CD4-positive, alpha-beta T cell treated with Interleukin-2 at 100 ng/mL for 4 hours (primary cell): ENCODE results near the gene RNF123.

Source experiments
- DNase-seq: peaks from one replicate; pipeline ENCODE4 v3.0.0-alpha.2; 2020; ENCODE audit warnings: low spot score

The RNF123 gene

DNA sequence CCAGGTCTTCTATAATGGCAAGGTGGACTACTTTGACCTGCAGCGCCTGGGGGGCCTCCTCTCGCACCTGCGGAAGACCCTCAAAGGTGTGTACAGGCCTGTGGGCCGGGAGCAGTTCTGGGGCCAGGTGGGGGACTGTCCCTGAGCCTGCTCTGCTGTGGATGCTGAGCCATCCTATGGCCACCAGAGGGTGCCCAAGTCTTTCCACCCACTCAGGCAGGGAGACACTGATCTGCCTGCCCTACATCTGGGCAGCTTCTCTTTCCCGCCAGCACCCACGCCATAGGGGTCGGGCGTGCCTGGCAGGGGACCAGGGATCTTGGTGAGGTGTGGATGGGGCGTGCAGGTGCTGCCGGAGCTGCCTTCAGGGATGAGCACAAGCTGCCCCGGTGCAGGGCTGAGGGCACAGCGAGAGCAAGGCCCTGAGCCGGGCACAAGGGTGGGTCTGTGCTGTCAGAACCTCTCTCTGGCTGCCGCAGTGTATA, 14.1 kb downstream of the RNF123 start:
- DNase-seq: peak; percentile 73

DNA sequence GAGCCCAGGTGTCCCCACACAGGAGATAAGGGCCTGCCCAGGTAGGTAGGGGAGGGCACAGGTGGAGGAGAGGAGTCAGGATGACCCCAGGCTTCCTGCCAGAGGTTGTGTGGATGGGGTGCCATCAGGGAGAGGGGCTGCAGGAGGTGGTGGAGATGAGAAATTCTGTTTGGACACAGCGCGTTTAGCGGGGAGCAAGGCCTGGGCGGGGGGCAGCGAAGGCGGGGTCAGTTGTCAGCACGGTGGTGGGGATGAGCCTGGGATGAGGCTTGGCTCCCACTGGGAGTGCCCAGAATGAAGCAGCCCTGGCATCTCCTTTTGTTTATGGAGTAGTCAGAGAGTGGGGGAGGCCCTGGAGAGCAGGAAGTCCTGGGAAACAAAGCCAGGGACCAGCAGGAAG, 14.6 kb downstream of the RNF123 start:
- no peak for DNase-seq

GRCh38 chr3:49704629-49705028, 15.3 kb downstream of the RNF123 start:
- no peak for DNase-seq

- no peak for DNase-seq
These were observed 16.1 kb downstream of the RNF123 start for GRCh38 chr3:49705390-49705960.

GRCh38 chr3:49706456-49707112, 17.2 kb downstream of the RNF123 start:
- DNase-seq: no peak

DNA sequence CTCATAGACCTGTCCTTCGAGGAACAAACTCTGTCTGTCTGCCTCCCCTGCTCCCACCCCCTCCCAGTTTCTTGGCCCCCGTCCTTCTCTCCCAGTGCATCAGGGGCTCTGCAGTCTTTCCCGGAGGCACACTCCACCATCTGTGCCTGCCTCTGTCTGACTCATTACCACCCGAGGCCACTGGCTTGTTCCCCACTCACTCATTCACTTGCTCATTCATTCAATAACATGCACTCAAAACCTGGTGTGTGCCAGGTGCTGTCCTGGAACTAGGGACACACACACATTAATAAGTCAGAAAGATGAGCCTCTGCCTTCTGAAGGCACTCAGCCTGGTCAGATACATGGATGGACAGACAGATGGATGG, 17.7 kb downstream of the RNF123 start:
- DNase-seq: no peak

DNA sequence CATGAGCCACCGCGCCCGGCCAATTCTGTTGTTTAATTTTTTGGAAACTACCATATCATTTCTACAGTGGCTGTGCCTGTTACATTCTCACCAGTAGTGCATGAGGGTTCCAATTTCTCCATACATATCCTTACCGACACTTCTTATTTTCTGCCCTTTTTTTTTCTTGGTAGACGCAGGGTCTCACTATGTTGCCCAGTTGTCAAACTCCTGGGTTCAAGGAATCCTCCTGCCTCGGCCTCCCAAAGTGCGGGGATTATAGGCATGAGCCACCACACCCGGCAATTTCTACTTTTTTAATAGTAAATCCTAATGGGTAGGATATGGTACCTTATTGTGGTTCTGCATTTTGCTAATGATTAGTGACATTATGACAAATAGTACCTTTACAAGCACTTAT, 20.5 kb downstream of the RNF123 start:
- no peak for DNase-seq

- DNase-seq: no peak
These were observed 22.1 kb downstream of the RNF123 start for GRCh38 chr3:49711489-49711888.

DNA sequence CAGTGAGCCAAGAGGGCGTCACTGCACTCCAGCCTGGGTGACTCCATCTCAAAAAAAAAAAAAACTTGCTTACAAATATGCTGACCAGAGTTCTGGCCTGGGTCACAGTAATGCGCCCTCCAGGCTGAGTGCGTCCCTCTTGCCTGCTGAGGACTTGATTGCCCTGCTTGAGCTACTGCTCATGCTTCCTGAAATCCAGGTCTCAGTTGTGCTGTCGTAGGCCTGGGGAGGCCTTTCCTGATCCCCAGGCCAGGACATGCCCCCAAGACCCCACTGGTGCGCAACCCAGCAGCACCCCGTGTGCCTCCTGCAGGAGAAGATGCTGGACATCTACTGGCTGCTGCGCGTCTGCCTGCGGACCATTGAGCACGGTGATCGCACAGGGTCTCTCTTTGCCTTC, 22.8 kb downstream of the RNF123 start:
- DNase-seq: no peak

DNA sequence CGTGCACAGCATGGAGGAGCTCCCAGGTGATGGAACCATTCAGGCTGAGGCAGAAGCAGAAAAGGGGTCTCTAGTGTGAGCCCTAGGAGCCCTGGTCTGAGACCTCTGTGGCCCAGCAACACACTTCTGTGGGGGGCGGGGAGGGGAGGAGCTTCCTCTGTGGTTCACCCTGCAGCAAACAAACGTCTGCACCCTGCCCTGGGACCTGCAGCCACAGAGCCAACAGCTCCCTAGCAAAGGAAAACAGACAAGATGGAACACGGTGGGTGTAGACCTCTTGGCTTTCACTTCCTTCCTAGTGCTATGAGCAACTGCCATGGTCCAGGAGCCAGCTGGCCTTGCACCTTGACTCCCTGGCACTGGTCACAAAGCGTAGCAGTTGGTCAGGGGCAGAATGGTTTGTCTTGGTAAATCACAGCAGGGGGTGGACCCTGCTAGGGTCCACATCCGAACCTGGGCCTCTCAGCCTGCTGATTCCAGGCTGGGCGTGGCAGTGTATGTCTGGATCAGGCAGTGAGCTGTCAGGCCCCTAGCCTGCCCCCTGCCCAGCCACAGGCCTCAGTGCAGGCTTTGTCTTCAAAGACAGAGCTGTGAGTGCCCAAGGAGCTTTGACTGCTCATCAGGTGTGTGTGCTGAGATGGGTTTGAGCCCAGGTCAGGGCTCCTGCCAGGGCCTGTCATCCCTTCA, 23.4 kb downstream of the RNF123 start:
- DNase-seq: no peak

- no peak for DNase-seq
These were observed 24.2 kb downstream of the RNF123 start for GRCh38 chr3:49713336-49714105.

DNA sequence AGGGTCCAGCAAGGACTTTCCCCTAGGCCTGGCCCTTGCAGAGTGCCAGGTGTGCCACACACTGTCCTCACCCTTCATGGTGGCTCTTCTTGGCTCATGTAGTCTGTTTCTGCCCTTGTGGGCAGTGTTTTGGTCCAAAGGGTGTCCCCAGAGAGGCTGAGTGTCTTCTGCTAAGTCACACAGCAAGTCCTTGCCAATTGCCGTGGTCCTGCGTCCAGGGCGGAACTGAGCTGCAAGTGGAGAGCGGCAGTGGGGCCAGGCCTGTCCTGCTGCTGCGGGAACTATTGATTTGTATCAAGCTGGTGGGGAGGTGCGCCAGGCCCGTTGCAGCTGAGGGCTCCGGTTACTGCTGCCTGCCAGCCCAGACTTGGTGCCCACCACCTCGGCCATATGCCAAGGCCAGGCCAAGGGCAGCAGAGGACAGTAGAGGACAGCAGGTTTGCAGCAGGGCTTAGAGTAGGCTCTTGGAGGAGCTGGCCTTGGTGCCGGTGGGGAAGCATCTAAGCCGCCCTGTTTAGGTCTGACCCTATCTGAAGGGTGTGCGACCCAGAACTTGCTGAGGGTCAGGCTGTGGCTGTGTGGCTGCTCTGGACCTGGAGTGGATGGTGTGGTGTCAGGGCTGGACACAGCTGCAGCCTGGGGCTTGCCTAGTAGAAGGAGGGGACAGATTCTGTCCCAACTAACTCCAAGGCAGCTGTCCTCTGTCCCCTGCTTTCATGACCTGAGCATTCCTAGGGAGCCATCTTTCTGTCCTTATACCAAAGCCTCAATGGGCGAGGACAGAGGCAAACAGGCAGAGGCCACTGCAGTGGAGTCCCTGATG, 25.6 kb downstream of the RNF123 start:
- no peak for DNase-seq

- DNase-seq: no peak
These were observed 26.3 kb downstream of the RNF123 start for GRCh38 chr3:49715611-49716121.

GRCh38 chr3:49716169-49716568, 26.8 kb downstream of the RNF123 start:
- no peak for DNase-seq

DNA sequence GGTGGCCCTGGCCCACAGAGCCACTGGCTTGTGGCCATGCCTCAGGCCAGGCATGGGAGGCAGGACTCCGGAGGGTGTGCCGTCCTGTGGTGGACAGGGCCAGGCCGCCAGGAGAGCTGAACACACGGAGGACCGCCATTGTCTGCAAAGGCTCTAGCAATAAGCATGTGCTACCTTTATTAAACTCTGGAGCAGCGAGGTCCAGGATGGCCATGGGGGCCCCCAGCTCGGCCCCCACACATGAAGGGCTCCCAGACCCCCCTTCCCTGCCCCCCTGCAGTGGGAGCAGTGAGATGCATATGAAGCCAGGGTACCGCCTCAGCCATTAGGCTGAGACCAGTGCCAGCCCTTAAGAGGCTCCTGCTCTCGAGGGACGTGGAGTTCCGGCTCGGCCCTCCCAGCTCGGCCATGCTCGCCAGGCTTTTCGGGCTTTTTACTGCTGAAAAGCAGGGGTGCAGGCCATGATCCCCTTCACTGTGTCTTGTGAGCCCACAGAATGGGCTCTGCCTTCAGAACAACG, 27.4 kb downstream of the RNF123 start:
- DNase-seq: no peak

GRCh38 chr3:49717211-49717958, 28.0 kb downstream of the RNF123 start:
- no peak for DNase-seq

DNA sequence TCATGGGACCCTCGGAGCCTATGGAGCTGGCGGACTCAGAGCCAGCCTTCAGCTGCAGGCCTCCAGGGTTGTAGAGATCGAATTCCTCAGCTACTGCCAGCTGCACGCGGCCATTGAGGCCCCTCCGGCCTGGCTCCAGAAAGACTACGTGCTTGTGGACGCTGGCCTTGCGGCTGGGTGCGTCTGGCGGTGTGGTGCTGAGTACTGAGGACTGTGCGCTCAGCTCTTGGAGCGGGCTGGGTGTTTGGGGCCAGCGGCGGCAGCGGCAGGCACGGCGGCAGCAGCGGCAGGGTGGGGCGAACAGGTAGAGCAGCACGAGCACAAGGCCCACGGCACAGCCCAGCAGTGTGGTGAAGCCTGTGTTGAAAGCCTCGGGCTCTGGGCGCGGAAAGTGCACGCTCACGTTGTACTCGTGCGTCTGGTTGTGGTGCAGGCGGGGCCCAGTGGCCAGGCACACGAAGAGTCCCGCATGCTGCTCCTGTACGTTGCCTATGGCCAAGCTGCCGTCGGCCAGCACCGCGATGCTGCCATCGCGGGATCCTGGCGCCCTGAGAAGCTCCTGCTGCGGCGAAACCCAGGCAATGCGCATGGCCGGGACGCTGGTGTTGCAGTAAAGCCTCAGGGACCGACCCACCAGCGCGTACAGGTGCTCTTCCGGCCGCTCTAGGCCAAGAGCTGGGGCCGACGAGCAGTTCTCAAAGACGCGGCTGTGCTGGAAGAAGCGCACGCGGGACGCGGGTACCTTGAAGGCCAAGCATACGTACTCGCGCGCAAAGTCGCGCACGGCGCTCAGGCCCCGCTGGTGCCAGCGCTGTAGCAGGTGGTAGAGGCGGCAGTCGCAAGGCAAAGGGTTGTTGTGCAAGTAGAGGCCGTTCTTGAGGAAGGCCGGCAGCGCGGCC, 28.9 kb downstream of the RNF123 start:
- no peak for DNase-seq

- DNase-seq: peak; percentile 4
These were observed 29.5 kb downstream of the RNF123 start for GRCh38 chr3:49718858-49719213.

DNA sequence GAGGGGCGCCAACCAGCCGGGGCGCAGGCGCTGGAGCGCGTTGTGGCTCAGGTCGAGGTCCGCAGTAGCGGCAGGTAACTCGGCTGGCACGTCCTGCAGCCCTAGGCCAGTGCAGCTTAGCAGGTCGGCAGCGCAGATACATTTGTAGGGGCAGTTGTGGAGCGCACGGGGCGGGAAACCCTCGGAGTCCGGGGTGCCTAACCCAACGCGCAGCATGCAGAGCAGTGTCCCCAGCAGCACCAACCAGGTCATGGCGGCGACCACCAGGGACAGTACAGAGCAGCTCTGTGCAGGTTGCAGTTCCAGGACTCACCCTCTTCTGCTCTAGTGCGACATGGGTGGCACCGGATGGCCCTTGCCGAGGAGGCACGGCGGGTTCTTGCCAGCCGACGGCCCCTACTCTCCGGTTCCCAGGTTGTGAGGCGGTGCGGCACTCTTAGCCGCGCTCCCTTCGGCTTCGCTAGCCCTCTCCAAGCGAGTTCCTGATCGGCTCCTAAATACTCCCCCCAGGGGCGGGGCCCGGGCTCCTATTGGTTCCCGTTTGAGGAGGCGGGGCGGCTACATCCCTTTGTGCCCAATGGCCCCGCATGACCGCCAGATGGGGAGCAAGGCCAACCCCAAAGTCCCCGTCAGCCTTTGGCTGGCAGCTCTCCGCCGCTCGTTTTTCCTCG, 30.0 kb downstream of the RNF123 start, which contains the start of gene AMIGO3:
Gene AMIGO3, minus strand, starts transcription at position 471 of the 671 bp plus-strand sequence. Its CDS starts 219 bp downstream, at position 252.
- DNase-seq: peak; percentile 90
